Hepatocyte (in vitro differentiated cells): Measurements from ENCODE around the gene WDTC1.

Experiments
- EZH2phosphoT487 ChIP-seq: fragments of 200-600 bp; sonication (generic); IDR thresholded peaks from one replicate; pipeline ENCODE4 v1.6.1; 2018; ENCODE audit warnings: antibody characterized with exemption, mild to moderate bottlenecking, low read depth, moderate library complexity; ENCODE audit not compliant: unreplicated experiment, severe bottlenecking
- TF ChIP-seq, protein P1 (sequence below): fragments of 200-600 bp; sonication (generic); IDR thresholded peaks from 2 replicates; pipeline ENCODE4 v1.5.1; 2016; ENCODE audit warnings: antibody characterized with exemption, mild to moderate bottlenecking; ENCODE audit not compliant: poor library complexity

DNA sequence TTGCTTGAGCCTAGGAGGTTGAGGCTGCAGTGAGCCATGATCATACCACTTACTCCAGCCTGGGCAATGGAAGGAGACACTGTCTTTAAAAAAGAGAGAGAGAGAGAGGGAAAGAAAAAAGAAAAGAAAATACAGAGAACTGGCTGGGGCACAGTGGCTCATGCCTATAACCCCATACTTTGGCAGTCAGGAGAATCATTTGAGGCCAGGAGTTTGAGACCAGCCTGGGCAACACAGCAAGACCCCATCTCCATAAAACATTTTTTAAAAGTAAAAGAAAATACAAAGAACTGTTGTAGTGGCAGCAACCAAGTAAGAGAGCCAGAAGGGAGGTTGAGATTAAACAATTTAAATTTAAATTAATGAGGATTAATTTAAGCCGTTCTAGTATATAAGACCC lies 39.8 kb downstream of the WDTC1 start:
- TF ChIP-seq EZH2phosphoT487 = no peak
- TF ChIP-seq, protein P1, sequence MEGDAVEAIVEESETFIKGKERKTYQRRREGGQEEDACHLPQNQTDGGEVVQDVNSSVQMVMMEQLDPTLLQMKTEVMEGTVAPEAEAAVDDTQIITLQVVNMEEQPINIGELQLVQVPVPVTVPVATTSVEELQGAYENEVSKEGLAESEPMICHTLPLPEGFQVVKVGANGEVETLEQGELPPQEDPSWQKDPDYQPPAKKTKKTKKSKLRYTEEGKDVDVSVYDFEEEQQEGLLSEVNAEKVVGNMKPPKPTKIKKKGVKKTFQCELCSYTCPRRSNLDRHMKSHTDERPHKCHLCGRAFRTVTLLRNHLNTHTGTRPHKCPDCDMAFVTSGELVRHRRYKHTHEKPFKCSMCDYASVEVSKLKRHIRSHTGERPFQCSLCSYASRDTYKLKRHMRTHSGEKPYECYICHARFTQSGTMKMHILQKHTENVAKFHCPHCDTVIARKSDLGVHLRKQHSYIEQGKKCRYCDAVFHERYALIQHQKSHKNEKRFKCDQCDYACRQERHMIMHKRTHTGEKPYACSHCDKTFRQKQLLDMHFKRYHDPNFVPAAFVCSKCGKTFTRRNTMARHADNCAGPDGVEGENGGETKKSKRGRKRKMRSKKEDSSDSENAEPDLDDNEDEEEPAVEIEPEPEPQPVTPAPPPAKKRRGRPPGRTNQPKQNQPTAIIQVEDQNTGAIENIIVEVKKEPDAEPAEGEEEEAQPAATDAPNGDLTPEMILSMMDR = no peak
